Activated gamma-delta T cell treated with anti-CD3 and anti-CD28 coated beads, Interleukin-2, amount 50 U/mL, for 16 hours (primary cell): ENCODE data around the gene RAD51B.

ENCODE experiments used
- DNase-seq: peaks from one replicate; pipeline ENCODE4 v3.0.0-alpha.2; 2020; ENCODE audit warnings: low read depth

Gene RAD51B

DNA sequence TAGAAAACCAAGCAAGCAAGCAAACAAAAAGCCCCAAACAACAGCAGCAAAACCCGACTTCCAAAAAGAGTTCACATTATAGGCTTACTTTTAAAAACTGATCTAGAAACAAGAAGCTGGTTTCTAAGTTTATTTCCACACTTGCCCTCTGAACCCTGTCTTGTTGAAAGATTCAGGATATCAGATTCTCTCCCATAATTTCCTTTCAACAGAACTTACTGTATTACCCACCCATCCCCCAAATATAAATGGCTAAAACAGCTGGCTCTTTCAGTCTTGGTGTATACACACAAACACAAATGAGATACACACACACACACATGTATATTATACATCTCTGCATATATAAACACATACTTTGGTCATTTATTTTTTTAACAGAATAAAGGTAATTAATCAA, 512.4 kb downstream of the RAD51B start:
- no peak for DNase-seq

DNA sequence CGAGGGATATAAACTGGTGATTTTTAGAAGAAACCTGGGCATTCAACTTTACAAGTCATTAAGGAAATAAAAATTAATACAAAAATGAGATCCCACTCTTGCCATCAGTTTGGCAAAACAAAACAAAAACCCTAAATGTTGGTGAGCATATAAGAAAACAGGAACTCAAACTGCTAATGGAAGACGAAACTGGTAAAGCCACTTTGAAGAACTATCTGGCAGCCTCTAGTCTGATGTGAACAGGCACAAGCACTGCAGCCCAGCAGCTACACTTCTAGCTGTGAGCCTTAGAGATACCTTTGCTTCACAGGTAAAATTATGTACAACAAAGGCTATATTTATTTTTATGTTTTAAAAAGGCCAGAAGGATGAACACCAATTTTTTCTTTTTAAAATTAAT, 513.7 kb downstream of the RAD51B start:
- no peak for DNase-seq

DNA sequence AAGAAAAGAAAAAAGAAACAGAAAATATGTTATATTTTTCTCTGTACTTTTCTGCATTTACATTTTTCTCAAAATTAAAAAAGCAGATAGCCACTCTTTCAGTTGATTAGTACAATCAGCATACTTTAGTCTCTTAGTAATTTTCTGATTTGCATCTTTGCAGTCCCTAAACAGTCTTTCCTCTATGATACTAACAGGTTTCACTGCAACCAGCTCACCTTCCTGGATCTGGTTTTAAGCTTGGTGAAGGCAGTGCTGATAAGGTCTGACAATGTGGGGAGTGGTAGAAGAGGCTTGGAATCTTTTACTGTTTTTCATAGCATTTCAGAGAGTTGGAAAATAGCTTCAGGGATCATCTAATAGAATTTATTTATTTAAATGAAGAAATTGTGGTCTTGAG, 515.7 kb downstream of the RAD51B start:
- DNase-seq, result no peak

DNA sequence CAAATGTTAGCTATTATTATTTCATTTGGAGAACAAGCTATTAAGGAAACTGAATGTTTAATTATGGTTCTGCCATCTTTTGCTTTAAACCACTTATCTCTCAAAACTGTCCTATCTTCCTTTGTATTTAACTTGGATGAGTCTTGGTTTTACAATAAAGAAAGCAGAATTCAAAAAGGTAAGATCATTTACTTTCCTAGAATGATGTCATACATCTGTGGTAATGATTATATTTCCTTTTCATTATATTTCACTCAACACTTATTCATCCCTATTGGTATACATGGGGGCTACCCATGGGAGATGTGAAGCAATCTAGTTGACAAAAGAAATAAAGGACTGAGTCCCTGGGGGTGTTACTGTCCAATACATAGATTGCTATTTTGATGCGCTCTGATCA, 516.6 kb downstream of the RAD51B start:
- DNase-seq, result no peak

DNA sequence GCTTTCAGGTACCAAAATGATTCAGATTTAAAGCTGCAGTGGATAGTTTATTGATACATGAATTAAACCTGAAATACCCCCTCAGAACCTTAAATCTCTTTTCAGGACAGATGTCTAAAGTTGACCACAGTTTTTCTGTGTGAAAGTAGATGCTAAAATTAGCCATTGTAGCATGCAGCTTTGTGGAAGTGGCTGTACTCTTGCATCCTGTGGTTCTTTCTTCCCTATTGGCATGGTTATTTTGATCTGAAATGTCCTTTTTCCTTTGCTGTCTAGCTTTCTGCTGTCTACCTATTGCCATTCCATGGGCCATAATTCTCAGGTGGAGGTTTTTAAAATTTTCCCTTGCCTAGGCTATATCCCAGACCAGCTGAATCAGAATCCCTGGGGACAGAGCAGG, 517.7 kb downstream of the RAD51B start:
- no peak for DNase-seq

DNA sequence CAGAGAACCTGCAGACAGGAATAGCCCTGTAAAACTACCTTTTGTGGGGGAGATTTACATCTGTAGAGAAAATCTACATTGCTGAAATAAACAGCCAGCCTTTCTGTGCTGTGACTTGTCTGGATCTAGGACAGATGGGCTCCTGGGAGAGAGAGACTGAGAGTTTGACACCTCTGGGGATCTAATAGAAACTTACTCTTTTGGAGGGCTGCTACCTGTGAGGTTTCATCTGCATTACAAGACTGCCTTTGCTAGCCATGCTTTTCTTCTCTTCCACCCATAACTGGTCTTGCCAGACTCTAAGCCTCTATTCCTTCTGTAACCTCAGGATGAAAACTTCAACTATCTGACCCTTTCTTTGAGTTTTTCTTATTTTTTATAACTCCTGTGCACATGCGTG, 520.7 kb downstream of the RAD51B start:
- DNase-seq, result no peak

DNA sequence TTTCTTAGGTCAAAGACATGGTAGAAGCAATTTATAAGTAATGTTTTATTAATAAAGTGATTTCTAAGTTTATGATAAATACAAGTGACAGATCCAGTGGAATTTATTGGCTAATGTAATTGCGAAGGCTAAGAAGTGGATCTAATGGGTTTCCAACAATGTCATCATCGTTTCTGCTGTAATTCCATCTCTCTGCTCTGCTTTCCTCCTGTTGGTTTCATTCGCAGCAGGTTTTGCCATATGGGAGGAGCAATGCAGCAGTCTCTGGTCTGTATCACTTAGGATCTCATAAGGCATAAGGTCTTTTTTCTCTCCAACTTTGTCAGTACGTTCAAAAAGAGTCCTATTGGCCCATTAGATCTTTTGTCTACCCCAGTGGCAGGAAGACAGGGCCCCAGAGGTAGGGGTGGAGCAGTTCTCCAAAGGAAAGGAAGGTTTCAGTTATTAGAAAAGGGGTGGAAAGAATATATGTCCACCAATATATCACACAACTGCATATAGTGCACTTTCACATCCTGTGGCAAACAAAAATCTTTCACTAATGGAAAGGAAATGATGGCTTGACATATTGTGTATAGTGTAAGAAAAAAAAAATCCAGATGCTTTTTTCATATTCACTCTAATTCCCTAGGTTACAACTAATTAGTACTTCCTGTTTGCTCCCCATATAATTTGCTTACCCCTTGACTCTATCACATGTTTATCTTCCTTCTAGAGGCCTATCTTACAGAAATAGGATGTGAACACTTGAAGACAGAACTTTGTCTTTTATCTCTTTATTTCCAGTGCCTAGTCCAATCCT, 522.0 kb downstream of the RAD51B start:
- DNase-seq, result no peak

DNA sequence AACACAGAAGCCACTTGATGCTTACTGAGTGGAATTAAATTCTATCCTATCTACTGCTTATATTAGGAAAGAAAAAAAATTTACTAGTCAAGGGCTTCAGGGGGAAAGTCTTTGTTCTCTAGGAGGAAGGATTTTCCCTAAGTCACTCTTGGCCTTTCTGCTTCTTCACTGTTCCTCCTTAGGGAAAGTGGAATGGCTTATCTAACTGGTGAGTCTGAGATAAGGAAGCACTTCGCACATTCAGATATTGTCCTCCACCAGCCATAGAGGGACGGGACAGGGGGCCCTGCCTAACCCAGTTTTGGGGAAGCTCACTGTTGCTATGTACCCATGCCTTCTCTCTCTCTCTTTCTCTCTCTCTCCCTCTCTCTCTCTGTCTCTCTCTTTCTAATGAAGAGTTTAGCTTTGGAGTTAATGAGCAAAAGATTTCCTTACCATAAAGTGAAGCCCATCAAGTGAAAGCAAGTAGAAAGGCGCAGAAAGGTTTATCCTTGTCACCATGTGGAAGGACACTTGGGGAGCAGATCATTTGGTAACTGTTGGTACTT, 522.7 kb downstream of the RAD51B start:
- no peak for DNase-seq

DNA sequence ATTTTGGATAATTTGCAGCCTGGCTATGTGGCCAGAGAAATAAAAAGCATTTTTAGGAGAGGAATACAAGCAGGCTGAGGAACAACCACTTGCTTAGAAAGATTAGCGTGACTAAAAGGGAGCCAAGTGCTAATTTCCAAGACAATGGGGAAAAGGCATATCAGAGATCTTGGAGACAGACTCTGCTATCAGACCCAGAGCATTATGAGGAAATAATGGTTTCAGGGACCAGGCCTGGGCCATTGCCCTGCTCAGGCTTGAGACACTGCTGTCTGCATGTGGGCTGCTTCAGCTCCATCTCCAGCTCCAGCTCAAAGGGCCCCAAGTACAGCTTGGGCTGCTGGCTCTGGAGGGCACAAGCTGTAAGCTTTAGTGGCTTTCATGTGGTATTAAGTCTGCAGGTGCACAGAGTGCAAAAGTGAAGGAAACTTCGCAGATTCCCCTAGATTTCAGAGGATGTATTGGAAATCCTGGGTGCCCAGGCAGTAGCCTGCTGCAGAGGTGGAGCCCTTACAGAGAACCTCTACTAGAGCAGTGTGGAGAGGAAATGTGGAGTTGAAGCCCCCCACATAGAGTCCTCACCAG, 524.0 kb downstream of the RAD51B start:
- DNase-seq, result no peak

DNA sequence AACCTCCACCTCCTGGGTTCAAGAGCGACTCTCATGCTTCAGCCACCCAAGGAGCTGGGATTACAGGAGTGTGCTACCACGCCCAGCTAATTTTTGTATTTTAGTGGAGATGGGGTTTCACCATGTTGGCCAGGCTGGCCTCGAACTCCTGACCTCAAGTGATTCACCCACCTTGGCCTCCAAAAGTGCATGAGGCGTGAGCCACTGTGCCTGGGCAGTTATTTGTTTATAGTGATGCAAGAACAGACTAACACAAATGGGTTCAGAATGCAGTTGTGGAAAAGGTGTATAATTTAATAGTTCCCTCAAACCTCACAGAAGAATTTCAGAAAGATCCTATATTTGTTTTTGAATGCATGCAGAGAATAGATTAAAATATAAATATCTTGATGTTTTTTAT, 526.2 kb downstream of the RAD51B start:
- DNase-seq, result no peak

DNA sequence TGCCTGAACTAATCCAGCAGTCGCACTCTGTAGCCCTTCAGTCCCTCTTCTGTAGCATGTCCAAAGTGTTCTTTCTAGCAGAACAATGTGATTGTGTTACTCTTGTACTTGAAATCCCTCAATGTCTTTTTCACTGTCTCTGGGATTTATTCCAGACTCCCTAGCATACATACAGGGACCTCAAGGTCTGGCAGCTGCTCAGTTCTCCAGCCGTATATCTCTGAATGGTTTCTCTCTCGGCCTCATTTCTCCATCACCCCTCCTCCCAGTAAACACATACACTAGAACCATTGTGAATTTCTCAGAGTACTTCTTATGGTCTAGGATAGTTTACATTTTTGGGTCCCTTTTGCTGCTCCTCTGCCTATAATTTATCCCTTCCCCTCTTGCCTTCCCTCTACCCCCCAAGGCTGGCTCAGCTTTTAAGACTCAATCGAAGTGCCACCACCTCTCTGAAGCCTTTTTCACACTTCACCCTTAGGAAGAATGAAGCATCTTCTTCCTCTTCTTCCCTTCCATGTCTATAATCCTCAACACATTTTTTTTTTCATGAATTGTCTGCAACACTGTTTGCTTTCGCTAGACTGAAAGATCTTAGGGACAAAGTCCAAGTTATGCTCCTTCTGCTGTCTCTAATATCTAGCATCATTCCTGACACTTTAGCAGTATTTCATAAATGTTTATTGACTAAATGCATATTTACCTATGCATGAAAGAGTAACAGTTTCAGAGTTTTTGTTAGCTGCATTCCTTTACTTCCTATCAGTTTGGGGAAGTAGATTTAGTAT, 527.2 kb downstream of the RAD51B start:
- no peak for DNase-seq

DNA sequence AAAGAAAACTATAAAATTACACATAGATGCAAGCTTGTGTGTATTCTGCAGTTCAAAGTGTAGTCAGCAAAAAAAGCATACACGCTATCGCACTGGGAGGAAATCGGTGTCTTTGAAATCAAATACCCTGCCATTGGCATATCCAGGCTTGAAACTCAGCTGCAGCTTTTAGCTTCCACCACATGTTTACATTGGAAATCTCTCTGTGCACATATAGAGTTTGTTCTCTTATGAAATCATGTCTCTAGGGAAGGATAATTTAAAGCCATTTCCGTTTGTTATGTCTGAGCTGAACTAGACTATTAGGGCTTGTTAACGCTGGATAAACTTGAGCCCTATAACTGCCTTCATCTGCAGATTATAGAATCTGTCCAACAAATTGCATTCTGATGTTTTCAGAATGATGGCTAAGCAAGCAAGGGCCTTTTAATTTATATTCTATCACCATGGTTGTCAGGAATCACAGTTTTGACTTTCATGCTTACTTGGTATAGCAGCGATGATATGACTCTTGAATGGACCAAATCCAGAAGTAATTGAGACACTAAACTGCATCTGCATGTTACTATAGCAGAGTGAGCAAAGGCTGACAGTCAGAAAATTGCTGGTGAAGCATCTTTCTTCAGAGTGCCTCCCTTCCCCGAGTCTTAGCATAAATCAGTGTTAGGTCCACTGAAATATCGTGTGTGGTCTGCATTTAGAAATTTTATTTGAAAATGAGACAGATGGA, 530.5 kb downstream of the RAD51B start:
- no peak for DNase-seq

DNA sequence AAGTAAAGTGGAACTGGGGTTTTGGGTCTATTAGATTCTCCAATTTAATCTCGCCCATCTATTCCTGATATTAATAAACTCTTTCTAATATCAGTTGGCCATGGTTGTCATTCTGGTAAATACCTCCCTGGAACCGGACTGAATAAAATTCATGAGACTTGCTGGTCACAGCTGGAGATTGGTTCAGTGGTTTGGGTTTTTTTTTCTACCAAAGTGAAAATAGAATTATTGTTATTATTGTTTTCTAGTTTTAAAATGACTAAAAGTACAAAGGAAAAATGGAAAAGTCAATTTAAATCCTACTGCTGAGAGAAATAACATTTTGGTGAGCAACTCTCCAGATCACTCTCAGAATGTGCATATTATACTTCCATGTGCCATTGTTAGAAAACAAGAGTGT, 535.8 kb downstream of the RAD51B start:
- DNase-seq, result no peak

DNA sequence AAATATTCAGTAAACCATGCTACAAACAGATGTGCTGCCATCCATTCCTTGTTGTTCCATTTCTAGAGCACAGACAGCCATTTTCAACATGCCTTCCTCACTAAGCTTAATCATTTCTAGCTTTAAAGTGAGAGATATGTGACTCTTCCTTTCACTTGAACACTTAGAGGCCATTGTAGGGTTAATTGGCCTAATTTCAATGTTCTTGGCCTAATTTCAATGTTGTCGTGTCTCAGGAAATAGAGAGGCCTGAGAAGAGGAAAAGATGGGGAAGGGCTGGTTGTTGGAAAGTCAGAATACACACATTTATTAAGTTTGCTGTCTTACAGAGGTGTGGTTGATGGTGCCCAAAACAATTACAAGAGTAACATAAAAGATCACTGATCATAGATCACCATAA, 538.2 kb downstream of the RAD51B start:
- no peak for DNase-seq

DNA sequence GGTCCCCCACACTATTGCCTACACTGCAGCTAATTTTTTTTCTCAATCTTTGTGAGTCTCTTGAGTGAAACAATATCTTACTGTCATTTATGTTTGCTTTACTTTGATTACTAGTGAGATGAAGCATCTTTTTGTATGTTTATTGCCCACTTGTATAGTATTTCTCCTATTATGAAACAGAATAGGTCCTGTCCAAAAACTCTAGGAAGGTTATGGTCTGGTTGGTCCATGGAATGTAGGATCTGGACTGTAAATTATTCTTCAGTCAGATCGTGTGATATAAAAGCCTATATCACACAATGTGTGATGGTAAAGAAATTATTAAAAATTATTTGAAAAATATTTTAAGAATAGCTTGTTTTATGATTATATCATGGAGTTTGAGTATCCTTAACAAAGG, 538.9 kb downstream of the RAD51B start:
- DNase-seq, result no peak

DNA sequence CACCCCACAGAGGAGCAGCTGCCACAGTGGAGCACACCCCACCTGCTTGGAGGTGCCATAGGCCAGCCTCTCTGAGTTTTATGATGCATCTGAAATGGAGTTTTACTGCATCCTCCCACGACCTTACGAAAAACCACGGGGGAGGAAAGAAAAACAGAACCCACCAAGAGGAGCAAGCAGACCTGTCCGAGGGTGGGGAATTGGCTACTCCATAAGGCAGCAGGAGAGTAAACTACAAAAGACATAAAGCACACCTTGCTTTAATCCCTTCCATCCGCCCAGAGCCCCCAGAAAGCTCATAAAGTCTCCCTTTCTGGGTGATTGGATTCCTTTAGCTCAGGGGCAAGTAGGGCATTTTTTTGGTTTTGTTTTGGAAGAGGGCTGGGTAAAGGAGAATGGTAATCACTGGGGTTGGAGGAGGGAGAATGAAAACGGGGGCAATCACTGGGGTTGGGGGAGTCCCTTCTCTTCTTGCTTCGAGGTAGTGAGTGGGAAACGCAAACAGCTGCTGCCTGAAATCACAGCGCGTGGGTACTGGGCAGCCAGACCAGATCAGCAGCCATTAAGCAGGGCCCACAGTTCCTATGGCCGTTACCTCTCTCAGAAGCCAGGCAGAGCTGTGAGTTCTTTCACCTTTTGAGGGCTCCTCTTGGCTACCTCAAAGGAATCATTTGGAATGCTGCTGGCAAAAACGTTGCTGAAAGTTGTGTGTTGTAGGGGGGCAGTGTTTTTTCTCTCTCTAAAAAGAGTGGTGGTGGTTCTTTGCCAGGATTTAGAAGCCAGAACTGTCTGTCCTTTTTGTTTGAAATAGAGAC, 539.6 kb downstream of the RAD51B start:
- no peak for DNase-seq

DNA sequence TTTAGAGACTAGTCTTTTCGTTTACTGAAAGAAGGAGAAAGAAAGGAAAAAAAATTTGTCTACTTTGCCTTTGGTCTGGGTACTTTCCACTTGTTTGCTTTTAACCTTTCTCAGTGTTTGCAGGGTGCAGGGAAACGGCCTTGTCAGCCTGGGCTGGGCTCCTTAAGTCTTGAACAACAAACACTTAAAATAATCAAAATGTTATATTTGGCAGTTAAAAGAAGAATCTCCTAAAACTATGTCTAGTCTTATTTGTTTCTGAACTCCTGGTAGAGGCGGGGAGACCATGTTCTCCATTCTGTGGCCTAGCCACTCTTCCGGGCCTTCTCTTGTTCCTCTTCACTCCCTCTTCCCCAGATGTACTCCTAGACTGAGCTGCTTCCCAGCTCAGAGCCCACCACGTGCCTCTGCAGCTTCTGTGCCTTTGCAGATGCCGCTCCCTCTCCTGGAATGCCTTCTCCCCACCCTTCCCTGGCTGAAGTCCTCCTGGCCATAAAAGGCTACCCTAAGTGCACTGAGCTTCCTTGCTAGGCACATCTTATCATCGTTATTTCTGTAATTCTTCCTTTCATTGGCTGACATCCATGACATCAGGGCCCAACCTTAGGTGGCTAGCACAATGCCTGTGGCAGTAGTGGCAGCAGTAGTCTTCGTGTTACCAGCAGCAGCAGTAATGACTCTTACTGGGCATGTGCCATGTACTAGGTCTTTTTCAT, 540.4 kb downstream of the RAD51B start:
- DNase-seq, result no peak

DNA sequence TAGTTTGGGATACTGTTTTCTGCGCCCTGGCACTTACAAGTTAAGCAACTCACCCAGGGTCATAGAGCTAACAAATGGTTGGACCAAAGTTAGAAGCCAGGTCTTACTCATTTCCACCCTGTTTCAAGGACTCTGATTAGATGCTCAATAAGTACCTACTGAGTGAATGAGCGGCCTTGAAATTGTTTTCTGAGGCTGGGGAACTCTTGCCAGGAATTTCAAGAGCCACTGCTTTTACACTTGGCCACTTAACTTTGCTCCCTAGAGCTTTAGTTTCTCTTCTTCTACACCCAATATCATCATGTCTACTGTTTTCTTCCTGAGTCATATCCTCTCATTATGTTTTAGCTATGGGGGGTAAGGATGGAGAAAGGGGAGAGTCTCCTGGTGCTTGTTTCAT, 541.7 kb downstream of the RAD51B start:
- no peak for DNase-seq

DNA sequence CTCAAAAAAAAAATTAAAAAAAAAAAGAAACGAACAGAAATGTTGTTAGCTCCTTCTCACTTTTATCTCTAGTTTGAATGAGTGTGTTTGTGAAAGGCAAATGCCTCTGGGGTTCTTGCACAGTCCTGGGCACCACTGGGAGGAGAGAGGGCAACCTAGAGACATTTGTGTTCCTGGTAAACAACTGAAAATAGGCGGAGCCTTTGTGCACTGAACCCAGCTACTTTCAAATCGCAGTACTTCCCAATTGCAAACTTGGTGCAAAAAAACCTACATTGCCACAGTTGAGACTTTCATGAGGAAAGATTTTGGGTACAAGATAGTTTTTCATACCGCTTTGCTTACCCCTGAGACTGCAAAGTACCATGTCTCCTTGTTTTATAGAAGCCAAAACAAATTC, 543.3 kb downstream of the RAD51B start:
- DNase-seq, result no peak

DNA sequence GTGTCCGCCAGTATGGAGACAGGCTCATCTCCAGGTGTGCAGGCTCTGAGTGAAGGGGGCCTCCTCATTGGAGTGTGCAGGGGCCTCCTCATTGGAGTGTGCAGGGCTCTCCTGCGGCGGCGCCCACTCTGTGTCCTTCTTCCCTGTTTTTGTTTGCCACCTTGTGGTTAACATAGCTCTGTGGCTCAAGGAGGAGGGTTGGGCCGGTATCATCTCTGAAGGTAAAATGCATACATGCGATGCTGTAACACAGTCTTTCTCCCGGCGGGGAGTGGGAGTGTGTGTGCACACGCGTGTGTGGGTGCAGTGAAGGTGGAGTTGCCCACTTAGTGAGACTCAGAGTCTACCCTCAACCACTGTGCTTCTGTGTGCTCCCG, 543.9 kb downstream of the RAD51B start:
- no peak for DNase-seq
